GM12874 (cell line): ENCODE measurements around the gene LRP1B.

Experiments
- TF ChIP-seq, protein P1 (sequence below): IDR thresholded peaks from 2 replicates; pipeline ENCODE4 v1.5.1; 2011; ENCODE audit warnings: low read depth, mild to moderate bottlenecking, control low read depth, low read length, moderate library complexity; ENCODE audit not compliant: insufficient read depth

Gene LRP1B

DNA sequence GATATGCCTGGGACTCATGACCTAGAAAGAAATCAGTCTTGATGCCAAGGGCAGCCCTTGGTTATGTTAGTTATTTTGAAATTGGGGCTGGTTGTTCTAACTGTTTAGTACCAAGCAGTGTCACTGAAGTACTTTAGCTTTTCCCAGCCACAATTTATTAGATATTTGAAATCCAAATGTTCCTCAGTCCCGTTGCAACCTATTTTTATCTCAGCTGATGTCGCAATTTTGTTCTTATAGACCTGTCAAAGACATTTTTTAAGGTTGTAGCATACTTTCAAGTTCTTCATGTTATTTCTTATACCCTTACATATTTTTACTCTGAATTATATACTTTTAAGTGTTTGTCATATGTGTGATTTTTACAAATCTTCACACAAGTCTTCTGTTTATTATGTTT, 100.1 kb downstream of the LRP1B start:
- TF ChIP-seq, protein P1, sequence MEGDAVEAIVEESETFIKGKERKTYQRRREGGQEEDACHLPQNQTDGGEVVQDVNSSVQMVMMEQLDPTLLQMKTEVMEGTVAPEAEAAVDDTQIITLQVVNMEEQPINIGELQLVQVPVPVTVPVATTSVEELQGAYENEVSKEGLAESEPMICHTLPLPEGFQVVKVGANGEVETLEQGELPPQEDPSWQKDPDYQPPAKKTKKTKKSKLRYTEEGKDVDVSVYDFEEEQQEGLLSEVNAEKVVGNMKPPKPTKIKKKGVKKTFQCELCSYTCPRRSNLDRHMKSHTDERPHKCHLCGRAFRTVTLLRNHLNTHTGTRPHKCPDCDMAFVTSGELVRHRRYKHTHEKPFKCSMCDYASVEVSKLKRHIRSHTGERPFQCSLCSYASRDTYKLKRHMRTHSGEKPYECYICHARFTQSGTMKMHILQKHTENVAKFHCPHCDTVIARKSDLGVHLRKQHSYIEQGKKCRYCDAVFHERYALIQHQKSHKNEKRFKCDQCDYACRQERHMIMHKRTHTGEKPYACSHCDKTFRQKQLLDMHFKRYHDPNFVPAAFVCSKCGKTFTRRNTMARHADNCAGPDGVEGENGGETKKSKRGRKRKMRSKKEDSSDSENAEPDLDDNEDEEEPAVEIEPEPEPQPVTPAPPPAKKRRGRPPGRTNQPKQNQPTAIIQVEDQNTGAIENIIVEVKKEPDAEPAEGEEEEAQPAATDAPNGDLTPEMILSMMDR, result no peak

DNA sequence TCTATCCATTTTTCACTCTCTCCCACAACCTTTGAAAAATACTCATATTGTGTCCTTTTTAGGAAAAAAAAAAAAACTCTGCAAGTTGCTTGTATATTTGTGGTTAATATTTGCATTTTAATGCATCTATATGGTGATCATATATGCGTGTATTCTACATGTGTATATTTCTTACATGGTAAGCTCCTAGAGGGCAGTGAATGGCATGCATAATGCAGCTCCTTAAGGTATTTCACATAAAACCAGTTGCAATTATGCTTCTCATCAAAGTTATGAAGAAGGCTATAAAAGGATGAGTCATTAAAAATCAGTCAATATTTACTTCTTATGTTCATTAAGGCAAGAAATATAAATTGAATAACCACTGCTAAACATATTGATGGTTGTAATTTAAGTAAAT, 100.8 kb downstream of the LRP1B start:
- TF ChIP-seq, protein P1, result no peak

DNA sequence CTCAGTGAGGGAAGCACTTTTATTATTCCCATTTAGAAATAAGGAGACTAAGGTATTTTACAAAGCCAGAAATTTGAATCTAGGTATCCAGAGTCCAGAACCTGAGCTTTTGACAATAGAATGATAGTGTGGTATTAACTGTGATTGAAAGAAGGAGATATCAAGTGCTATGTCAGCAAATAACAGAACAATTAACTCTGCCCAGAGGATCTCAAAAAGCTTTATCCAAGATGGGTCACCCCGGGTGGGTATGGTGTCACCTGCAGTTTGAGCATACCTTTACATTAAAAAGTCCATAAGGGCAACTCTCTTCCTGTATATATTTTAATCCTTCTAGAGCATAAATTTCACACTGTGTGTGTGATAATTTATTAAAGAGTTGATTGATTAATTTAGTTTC, 105.4 kb downstream of the LRP1B start:
- TF ChIP-seq, protein P1, result no peak

DNA sequence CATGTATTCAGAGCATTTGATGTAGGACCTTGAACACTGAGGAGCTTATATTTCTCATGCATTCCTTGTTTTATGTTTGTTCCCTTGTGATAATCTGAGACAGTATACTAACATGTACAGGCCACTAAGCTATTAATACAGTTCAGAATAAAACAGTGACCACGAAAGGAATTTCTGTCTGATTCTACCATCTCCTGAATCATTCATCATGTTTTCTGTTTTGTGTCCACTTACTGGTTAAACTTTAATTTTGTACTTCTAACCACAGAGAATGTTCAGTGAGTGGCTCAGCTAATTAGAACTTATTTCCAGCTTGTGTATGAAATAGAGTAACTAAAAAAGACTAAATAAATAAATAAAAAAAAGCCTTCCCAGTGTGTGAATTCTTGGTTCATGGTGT, 110.4 kb downstream of the LRP1B start:
- TF ChIP-seq, protein P1, result no peak

DNA sequence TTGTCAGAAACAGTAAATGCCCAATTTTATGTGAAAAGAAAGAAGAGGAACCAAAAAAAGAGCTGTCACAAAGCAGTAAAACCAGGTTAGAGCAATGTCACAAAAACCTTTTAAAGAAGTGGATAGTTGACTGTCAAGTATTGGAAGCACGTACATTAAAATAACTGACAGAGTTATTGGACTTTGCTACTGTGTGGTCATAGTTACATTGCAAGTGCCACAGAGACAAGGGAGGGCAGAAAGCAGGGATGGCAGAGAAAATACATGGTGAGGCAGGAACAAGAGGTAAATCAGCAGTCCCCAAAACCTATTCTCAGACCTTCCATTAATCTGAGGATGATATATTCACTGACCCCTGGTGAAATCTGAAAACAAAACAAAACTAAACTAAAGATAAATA, 116.3 kb downstream of the LRP1B start:
- TF ChIP-seq, protein P1, result no peak

DNA sequence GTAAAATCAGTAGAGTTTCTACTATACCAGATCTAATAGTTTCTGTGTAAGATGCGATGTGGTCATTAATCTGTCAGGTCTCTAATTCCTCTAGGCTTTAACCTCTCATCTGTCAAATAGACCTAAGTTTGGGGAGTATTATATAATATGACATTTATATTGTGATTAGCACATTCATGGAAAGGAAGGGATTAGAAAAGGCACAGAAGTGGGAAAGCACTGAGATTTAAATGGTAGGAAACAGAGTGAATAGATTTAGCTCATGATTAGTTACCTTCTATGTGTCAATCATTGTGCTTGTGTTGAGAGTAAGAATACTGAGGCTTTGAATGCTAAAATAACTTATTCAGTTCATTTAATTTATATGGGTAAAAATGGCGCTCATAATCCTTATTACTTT, 118.0 kb downstream of the LRP1B start:
- TF ChIP-seq, protein P1, result no peak

DNA sequence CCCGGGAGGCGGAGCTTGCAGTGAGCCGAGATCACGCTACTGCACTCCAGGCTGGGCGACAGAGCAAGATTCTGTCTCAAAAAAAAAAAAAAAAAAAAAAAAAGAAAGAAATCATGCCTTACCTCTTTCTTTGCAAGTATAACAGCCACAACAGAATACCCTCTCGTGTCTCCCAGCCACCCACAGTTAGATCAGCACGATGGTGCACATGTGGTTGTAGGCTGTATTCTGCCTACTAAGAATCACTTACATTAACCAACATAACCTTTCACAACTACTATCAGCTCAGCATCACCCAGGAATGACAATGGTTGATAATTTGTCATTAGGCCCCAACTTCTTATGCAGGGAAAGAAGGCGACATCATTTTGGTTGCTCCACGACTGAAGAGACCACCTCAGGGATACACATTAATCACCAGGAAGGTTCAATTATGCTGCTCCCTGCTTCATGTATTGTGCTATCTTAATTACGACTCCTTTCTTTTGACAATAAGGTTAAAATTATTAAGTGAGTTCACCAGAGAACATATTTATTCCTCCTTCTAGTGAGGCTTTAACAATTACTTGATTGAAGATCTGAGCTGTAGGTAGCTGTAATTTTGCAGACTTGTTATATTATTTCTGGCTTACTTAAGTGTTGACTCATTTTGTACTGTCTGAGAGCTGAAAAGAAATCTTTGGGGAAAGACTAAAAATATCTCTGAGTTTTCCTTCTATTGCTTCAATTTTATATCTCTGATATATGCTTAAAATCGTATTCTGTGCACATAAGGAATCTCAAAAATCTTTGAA, 120.1 kb downstream of the LRP1B start:
- TF ChIP-seq, protein P1, result no peak
